Activated T-helper 17 cell treated with anti-CD3 and anti-CD28 coated beads, Interleukin-2, amount 50 U/mL, for 72 hours (primary cell): ENCODE results near the gene NSUN5. TPM values are rescaled to one million over a fixed set of nuclear protein-coding genes. Genes with fewer than 3 reads are reported as not detected.
"Not testable (repeated sequence)": the region's sequence is repeated elsewhere in the genome, so short reads cannot be mapped to it uniquely, and the experiment has no call there.

Experiments used
- ATAC-seq: fragments of 150-1000 bp; cut with Tn5 transposase; replicated peaks from 2 replicates; pipeline ENCODE4 v1.10.0; 2021; ENCODE audit warnings: mild to moderate bottlenecking, moderate library complexity
- H3K27ac Mint-ChIP-seq: one replicate; pipeline ENCODE4 v1.8.0; 2022; ENCODE audit warnings: mixed read lengths
- H3K27me3 Mint-ChIP-seq: one replicate; pipeline ENCODE4 v1.8.0; 2022; ENCODE audit warnings: mixed read lengths
- H3K36me3 Mint-ChIP-seq: one replicate; pipeline ENCODE4 v1.8.0; 2022; ENCODE audit warnings: low read depth, mild to moderate bottlenecking, mixed read lengths
- H3K4me1 Mint-ChIP-seq: one replicate; pipeline ENCODE4 v1.8.0; 2022; ENCODE audit warnings: mixed read lengths
- H3K4me3 Mint-ChIP-seq: one replicate; pipeline ENCODE4 v1.8.0; 2022; ENCODE audit warnings: mild to moderate bottlenecking, mixed read lengths
- H3K9me3 Mint-ChIP-seq: one replicate; pipeline ENCODE4 v1.8.0; 2022; ENCODE audit warnings: mixed read lengths
- total RNA-seq, 2 donors: library from RNA; stranded (reverse); gene quantifications; one replicate each; pipeline ENCODE4 v1.2.3, GENCODE V29; 2022

NSUN5 gene
- total RNA-seq, 2 donors from 2014 or later, result 32.2 to 48.4 TPM

- H3K27ac Mint-ChIP-seq, H3K36me3 Mint-ChIP-seq, H3K9me3 Mint-ChIP-seq, H3K27me3 Mint-ChIP-seq, H3K4me1 Mint-ChIP-seq, H3K4me3 Mint-ChIP-seq, ATAC-seq: not testable (repeated sequence)
These were observed 40.8 kb downstream of the NSUN5 start for GRCh38 chr7:73267813-73268212.

GRCh38 chr7:73266719-73267368 is 41.8 kb downstream of the NSUN5 start:
- not testable (repeated sequence) for H3K4me1 Mint-ChIP-seq
- peak; percentile 94 for ATAC-seq

GRCh38 chr7:73262416-73262815 is 46.2 kb downstream of the NSUN5 start:
- H3K27me3 Mint-ChIP-seq, H3K36me3 Mint-ChIP-seq, ATAC-seq, H3K9me3 Mint-ChIP-seq, H3K27ac Mint-ChIP-seq, H3K4me3 Mint-ChIP-seq, H3K4me1 Mint-ChIP-seq: not testable (repeated sequence)

More at GRCh38 chr7:73266719-73267368, 41.8 kb downstream of the NSUN5 start:
- H3K27ac Mint-ChIP-seq, H3K9me3 Mint-ChIP-seq, H3K4me3 Mint-ChIP-seq, H3K36me3 Mint-ChIP-seq, H3K27me3 Mint-ChIP-seq: not testable (repeated sequence)

Other genes with a start within 250 kb of the NSUN5 start
- gene SPDYE9, start 222.8 kb downstream of the NSUN5 start, total RNA-seq, result not detected
- gene TRIM50, start 19.3 kb upstream of the NSUN5 start, total RNA-seq, result not detected
- gene FKBP6, start 19.3 kb upstream of the NSUN5 start, total RNA-seq, result not detected
- not detected for gene FZD9, start 125.0 kb upstream of the NSUN5 start, total RNA-seq
- gene BAZ1B, start 213.5 kb upstream of the NSUN5 start, total RNA-seq, result 100 to 1,000 TPM in 1 of 2 donors, 10 to 100 TPM in 1; 59.7 to 102 TPM
- 10 to 100 TPM; 52.4 to 76.7 TPM for gene BCL7B, start 248.9 kb upstream of the NSUN5 start, total RNA-seq